PC-9 (cell line): ENCODE measurements around the gene TNS1.

Experiments
- EZH2 ChIP-seq: fragments of 200-600 bp; sonication (generic); IDR thresholded peaks from 2 replicates; pipeline ENCODE4 v1.8.0; 2017; ENCODE audit warnings: antibody characterized with exemption, low read depth
- TF ChIP-seq, protein P1 (sequence below): fragments of 200-600 bp; sonication (generic); conservative IDR thresholded peaks from 2 replicates; pipeline ENCODE4 v1.6.1; 2017; ENCODE audit warnings: mixed run types, antibody characterized with exemption, mild to moderate bottlenecking, moderate library complexity

GRCh38 chr2:217832987-217833386 lies 169.8 kb downstream of the TNS1 start:
- TF ChIP-seq, protein P1, sequence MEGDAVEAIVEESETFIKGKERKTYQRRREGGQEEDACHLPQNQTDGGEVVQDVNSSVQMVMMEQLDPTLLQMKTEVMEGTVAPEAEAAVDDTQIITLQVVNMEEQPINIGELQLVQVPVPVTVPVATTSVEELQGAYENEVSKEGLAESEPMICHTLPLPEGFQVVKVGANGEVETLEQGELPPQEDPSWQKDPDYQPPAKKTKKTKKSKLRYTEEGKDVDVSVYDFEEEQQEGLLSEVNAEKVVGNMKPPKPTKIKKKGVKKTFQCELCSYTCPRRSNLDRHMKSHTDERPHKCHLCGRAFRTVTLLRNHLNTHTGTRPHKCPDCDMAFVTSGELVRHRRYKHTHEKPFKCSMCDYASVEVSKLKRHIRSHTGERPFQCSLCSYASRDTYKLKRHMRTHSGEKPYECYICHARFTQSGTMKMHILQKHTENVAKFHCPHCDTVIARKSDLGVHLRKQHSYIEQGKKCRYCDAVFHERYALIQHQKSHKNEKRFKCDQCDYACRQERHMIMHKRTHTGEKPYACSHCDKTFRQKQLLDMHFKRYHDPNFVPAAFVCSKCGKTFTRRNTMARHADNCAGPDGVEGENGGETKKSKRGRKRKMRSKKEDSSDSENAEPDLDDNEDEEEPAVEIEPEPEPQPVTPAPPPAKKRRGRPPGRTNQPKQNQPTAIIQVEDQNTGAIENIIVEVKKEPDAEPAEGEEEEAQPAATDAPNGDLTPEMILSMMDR: no peak
- TF ChIP-seq EZH2: no peak
